HEK293T (cell line): Measurements from ENCODE around the gene TSPAN8.

ENCODE experiments used
- ARNT ChIP-seq: fragments of 450-650 bp; IDR thresholded peaks from 2 replicates; pipeline ENCODE4 v1.6.1; 2017; ENCODE audit warnings: mild to moderate bottlenecking
- FOXA1 ChIP-seq: fragments of 450-650 bp; IDR thresholded peaks from 2 replicates; pipeline ENCODE4 v1.6.1; 2016; ENCODE audit warnings: mild to moderate bottlenecking
- NFRKB ChIP-seq: fragments of 450-650 bp; IDR thresholded peaks from 2 replicates; pipeline ENCODE4 v1.6.1; 2016; ENCODE audit warnings: mild to moderate bottlenecking, moderate library complexity

DNA sequence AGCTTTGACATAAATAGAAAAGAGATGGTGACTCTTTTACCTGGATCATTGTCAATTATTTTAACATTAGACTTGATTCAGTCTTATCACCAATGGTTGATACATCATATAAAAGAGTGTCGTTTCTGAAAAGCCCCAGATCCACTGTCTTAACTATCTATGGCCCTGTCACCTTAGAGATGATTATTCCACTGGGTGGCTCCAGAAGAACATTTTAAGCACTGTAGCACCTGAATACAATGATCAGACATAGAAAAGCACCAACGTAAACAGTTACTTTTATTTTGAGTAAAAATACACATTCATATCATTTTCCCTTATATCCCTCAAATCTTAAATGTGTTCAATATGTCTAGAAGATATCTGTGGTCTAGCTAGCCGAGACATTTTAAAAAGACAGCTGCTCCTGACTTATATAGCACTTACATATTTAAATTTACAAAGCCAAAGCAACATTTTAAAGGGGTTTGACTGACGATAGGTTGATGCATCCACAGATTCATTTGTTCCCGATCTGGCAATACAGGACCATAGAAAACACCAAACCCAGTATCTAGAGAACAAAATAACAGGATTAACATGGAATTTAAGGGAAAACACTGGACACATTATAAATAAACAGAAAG, 32.9 kb downstream of the TSPAN8 start:
- TF ChIP-seq NFRKB, result no peak
- TF ChIP-seq FOXA1, result no peak
- no peak for TF ChIP-seq ARNT
